Panc1 (cell line): ENCODE data around the gene SDK1. TPM values are rescaled to one million over a fixed set of nuclear protein-coding genes. Genes with fewer than 3 reads are reported as not detected.

ENCODE experiments used
- ATAC-seq: fragments of 200-7000 bp; cut with Tn5 transposase; 2 replicates; pipeline ENCODE4 v1.9.1; 2020; ENCODE audit warnings: mild to moderate bottlenecking, moderate library complexity
- BruUV-seq: library from RNA; stranded (reverse); fragments of 400-500 nt; replicated peaks from 2 replicates; lab custom pipeline; 2021; lab: Mats Ljungman, UMichigan
- CTCF ChIA-PET: fragments of 300-600 bp; sonication (Branson Sonifier 250); formaldehyde crosslinking; loops from one replicate; lab custom pipeline; 2022; ENCODE audit warnings: antibody characterized with exemption; lab: Charles Lee
- POLR2A ChIA-PET: fragments of 300-600 bp; sonication (Branson Sonifier 250); formaldehyde crosslinking; loops from one replicate; lab custom pipeline; 2022; ENCODE audit warnings: antibody characterized with exemption; lab: Charles Lee
- DNase-seq: peaks from one replicate; pipeline ENCODE4 v3.0.0-alpha.2; 2010; ENCODE audit warnings: low read depth, low spot score
- H3K27ac ChIP-seq: 2 replicates; pipeline ENCODE4 v1.5.1; 2011; ENCODE audit warnings: mild to moderate bottlenecking, low read length, inconsistent platforms
- H3K27me3 ChIP-seq: fragments of 200-500 bp; sonication (Bioruptor generic); 2 replicates; pipeline ENCODE4 v1.6.0; 2014; ENCODE audit warnings: low read length, inconsistent platforms; ENCODE audit not compliant: control insufficient read depth, insufficient read depth
- H3K36me3 ChIP-seq: fragments of 200-500 bp; sonication (Bioruptor generic); 2 replicates; pipeline ENCODE4 v1.5.1; 2014; ENCODE audit warnings: inconsistent platforms, mild to moderate bottlenecking, low read length, moderate library complexity; ENCODE audit not compliant: control insufficient read depth, insufficient read depth
- H3K4me1 ChIP-seq: 2 replicates; pipeline ENCODE4 v1.5.1; 2011; ENCODE audit warnings: inconsistent platforms, mild to moderate bottlenecking, low read length, moderate library complexity; ENCODE audit not compliant: control insufficient read depth, insufficient read depth
- H3K4me3 ChIP-seq, 2 experiments: 2 replicates each; pipeline ENCODE4 v1.5.1; 2011 to 2012; ENCODE audit warnings: low read depth in 2 of 2, low read length in 2 of 2, mild to moderate bottlenecking in 2 of 2, inconsistent platforms in 1 of 2, moderate library complexity in 1 of 2
- H3K9me3 ChIP-seq: fragments of 200-500 bp; sonication (Bioruptor generic); 2 replicates; pipeline ENCODE4 v1.5.1; 2014; ENCODE audit warnings: low read depth, mild to moderate bottlenecking, inconsistent platforms, low read length, moderate library complexity; ENCODE audit not compliant: control insufficient read depth, insufficient read depth
- POLR2AphosphoS5 ChIP-seq: IDR thresholded peaks from 2 replicates; pipeline ENCODE4 v1.6.1; 2012; ENCODE audit warnings: mild to moderate bottlenecking, low read depth, low read length, moderate library complexity
- SIN3A ChIP-seq: IDR thresholded peaks from 2 replicates; pipeline ENCODE4 v1.6.1; 2012; ENCODE audit warnings: low read depth, mild to moderate bottlenecking, low read length, moderate library complexity, borderline replicate concordance; ENCODE audit not compliant: insufficient read depth
- TCF7L2 ChIP-seq: IDR thresholded peaks from 2 replicates; pipeline ENCODE4 v1.6.1; 2011; ENCODE audit warnings: mild to moderate bottlenecking, low read depth, low read length, inconsistent platforms
- in situ Hi-C: cut with HindIII; loops from 2 replicates; pipeline ENCODE4 v1.10.0; 2016; ENCODE audit warnings: low sequenced_read_pairs, low pct_unique_long_range_greater_than_20kb
- intact Hi-C: fragments of 100-400 bp; cut with micrococcal nuclease; formaldehyde crosslinking; loops from one replicate; pipeline ENCODE4 v1.10.0; 2022; ENCODE audit not compliant: unreplicated experiment
- total RNA-seq: library from RNA; stranded (reverse); gene quantifications from one replicate; pipeline ENCODE4 v1.2.1, GENCODE V29; 2021; ENCODE audit not compliant: unreplicated experiment
- TF ChIP-seq, protein P1 (sequence below): fragments of 450-650 bp; IDR thresholded peaks from 2 replicates; pipeline ENCODE4 v1.5.1; 2017; ENCODE audit warnings: mild to moderate bottlenecking
- TF ChIP-seq, protein P2 (sequence below), 2 experiments: IDR thresholded peaks; 2 replicates each; pipeline ENCODE4 v1.6.1; 2011 to 2012; ENCODE audit warnings: low read depth in 2 of 2, control low read depth in 1 of 2, low read length in 1 of 2, mild to moderate bottlenecking in 1 of 2, moderate library complexity in 1 of 2; ENCODE audit not compliant: insufficient read depth in 1 of 2

Gene SDK1
- total RNA-seq, 1 experiment from 2014 or later, result 47.4 TPM

DNA sequence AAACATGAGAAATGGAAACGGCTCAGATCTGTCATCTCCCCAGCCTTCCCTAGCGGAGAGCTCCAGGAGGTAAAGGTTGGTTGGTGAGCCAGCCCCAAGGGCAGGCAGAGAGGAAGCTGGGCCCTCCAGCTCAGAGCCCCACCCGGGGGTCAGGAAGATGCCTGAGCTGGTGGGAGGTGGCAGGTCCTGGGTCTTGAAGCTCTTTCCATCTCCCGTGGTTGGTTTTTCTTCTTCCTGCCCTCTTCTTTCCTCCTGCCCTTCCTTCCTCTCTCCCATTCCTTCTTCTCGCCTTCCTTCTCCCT, 996.8 kb downstream of the SDK1 start:
- Histone ChIP-seq H3K9me3 (no peaks in the 10 kb centered on the region), H3K36me3 (no peaks in the 10 kb centered on the region), H3K4me3 (no peak overlapping the region), H3K27ac (no peak overlapping the region), H3K27me3 (peaks cover 12% of the 10 kb centered on the region), H3K4me1 (no peaks in the 10 kb centered on the region)
- POLR2A ChIA-PET, result no interaction called here
- BruUV-seq, result no TSS peak
- TF ChIP-seq POLR2AphosphoS5 (no peak), TCF7L2 (no peak), SIN3A (no peak)
- TF ChIP-seq, protein P1, sequence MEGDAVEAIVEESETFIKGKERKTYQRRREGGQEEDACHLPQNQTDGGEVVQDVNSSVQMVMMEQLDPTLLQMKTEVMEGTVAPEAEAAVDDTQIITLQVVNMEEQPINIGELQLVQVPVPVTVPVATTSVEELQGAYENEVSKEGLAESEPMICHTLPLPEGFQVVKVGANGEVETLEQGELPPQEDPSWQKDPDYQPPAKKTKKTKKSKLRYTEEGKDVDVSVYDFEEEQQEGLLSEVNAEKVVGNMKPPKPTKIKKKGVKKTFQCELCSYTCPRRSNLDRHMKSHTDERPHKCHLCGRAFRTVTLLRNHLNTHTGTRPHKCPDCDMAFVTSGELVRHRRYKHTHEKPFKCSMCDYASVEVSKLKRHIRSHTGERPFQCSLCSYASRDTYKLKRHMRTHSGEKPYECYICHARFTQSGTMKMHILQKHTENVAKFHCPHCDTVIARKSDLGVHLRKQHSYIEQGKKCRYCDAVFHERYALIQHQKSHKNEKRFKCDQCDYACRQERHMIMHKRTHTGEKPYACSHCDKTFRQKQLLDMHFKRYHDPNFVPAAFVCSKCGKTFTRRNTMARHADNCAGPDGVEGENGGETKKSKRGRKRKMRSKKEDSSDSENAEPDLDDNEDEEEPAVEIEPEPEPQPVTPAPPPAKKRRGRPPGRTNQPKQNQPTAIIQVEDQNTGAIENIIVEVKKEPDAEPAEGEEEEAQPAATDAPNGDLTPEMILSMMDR, result no peak
- TF ChIP-seq, protein P2, sequence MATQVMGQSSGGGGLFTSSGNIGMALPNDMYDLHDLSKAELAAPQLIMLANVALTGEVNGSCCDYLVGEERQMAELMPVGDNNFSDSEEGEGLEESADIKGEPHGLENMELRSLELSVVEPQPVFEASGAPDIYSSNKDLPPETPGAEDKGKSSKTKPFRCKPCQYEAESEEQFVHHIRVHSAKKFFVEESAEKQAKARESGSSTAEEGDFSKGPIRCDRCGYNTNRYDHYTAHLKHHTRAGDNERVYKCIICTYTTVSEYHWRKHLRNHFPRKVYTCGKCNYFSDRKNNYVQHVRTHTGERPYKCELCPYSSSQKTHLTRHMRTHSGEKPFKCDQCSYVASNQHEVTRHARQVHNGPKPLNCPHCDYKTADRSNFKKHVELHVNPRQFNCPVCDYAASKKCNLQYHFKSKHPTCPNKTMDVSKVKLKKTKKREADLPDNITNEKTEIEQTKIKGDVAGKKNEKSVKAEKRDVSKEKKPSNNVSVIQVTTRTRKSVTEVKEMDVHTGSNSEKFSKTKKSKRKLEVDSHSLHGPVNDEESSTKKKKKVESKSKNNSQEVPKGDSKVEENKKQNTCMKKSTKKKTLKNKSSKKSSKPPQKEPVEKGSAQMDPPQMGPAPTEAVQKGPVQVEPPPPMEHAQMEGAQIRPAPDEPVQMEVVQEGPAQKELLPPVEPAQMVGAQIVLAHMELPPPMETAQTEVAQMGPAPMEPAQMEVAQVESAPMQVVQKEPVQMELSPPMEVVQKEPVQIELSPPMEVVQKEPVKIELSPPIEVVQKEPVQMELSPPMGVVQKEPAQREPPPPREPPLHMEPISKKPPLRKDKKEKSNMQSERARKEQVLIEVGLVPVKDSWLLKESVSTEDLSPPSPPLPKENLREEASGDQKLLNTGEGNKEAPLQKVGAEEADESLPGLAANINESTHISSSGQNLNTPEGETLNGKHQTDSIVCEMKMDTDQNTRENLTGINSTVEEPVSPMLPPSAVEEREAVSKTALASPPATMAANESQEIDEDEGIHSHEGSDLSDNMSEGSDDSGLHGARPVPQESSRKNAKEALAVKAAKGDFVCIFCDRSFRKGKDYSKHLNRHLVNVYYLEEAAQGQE (IDR thresholded peaks at IDR 0.05; ENCODE audit: insufficient read depth in 1 of 2, low read depth in 2 of 2, low read length in 1 of 2), result no peak
- CTCF ChIA-PET, result interaction anchor here (1.0 kb wide), 1 partner anchor 56 kb away, joined by 3 read pairs; no protein-coding TSS in a partner anchor
- ATAC-seq, result no peak
- in situ Hi-C loops, result no loop called here
- intact Hi-C loops, result no loop called here
- no peak for DNase-seq

DNA sequence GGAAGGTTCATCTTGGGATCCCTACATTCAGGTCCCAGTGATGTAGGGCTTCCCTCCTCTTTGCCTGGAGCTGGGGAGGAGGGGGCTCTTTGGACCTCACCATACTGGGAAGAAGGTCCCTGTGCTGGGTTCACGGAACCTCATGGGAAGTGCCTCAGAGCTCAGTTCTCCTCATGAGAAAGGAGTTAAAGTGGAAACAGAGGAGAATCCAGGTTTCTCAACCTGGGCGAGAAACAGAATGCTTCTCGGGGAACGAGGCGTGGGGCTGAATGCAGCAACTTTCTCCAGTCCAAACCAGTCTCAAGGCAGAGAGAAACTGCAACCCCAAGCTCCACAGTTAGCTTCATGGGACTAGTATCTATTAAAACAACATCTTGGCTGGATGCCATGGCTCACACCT, 998.4 kb downstream of the SDK1 start:
- no peak for DNase-seq
- intact Hi-C loops, result no loop called here
- ChIA-PET POLR2A (no interaction called here), CTCF (no interaction called here)
- no peaks in the 10 kb centered on the region for H3K4me1 ChIP-seq
- H3K4me3 ChIP-seq, result no peak overlapping the region
- no peaks in the 10 kb centered on the region for H3K36me3 ChIP-seq
- peaks cover 12% of the 10 kb centered on the region for H3K27me3 ChIP-seq
- TF ChIP-seq, protein P1, result no peak
- TF ChIP-seq SIN3A (no peak), POLR2AphosphoS5 (no peak), TCF7L2 (no peak)
- TF ChIP-seq, protein P2 (IDR thresholded peaks at IDR 0.05; ENCODE audit: insufficient read depth in 1 of 2, low read depth in 2 of 2, low read length in 1 of 2), result no peak
- no TSS peak for BruUV-seq
- no peak for ATAC-seq
- in situ Hi-C loops, result no loop called here
- no peaks in the 10 kb centered on the region for H3K9me3 ChIP-seq
- no peak overlapping the region for H3K27ac ChIP-seq
